Subcutaneous adipose tissue (tissue), 4 donors: Measurements from ENCODE around the gene ZBTB17. TPM values are rescaled to one million over a fixed set of nuclear protein-coding genes. Genes with fewer than 3 reads are reported as not detected.

Experiments
- CTCF ChIP-seq: fragments of 450-650 bp; IDR thresholded peaks from one replicate; pipeline ENCODE4 v1.5.1; 2016; ENCODE audit warnings: low read depth, mild to moderate bottlenecking, control low read depth, antibody characterized with exemption, moderate library complexity
- total RNA-seq, 4 donors: library from RNA; depleted of rRNA; stranded (reverse); fragments of >200 nt; gene quantifications; one replicate each; pipeline ENCODE4 v1.1.0, GENCODE V29; 2016

ZBTB17 gene
- total RNA-seq, 4 donors from 2014 or later, result 21.6 to 42.0 (median 25.4) TPM

GRCh38 chr1:15966956-15967344, 9.0 kb downstream of the ZBTB17 start:
- no peak for TF ChIP-seq CTCF

GRCh38 chr1:15966081-15966955, 9.6 kb downstream of the ZBTB17 start:
- TF ChIP-seq CTCF, result no peak

GRCh38 chr1:15965228-15965767, 10.6 kb downstream of the ZBTB17 start:
- no peak for TF ChIP-seq CTCF

GRCh38 chr1:15963968-15964648, 11.8 kb downstream of the ZBTB17 start:
- no peak for TF ChIP-seq CTCF

GRCh38 chr1:15963363-15963967, 12.4 kb downstream of the ZBTB17 start:
- no peak for TF ChIP-seq CTCF

GRCh38 chr1:15962671-15963362, 13.1 kb downstream of the ZBTB17 start:
- TF ChIP-seq CTCF, result no peak
